ENCODE measurements around the gene PDIA2.
"Not testable (repeated sequence)": the region's sequence is repeated elsewhere in the genome, so short reads cannot be mapped to it uniquely, and the experiment has no call there.

PDIA2 gene

DNA sequence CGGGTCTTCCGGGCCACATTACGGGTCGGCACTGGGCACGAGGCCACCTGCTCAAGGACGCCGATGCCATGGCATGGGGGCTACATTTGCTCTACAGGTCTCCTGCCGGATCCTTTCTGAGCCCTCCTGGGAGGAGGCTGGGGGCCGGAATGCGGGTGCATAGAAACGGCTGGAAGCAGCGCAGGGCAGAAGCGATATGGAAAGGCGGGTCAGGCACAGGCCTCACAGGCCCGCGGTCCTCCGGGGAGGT is 41.2 kb downstream of the PDIA2 start:
- Histone ChIP-seq H3K27ac (ENCODE audit: low read depth, low read length) (no peak overlapping the region), H3K36me3 (ENCODE audit: control insufficient read depth in 5 of 5, insufficient read depth in 5 of 5, low read length in 5 of 5) (peaks cover 0 to 13% (median 8%) of the 10 kb centered on the region in 5 donors), H3K4me3 (ENCODE audit: low read depth in 1 of 5, low read length in 5 of 5) (no peak overlapping the region)

DNA sequence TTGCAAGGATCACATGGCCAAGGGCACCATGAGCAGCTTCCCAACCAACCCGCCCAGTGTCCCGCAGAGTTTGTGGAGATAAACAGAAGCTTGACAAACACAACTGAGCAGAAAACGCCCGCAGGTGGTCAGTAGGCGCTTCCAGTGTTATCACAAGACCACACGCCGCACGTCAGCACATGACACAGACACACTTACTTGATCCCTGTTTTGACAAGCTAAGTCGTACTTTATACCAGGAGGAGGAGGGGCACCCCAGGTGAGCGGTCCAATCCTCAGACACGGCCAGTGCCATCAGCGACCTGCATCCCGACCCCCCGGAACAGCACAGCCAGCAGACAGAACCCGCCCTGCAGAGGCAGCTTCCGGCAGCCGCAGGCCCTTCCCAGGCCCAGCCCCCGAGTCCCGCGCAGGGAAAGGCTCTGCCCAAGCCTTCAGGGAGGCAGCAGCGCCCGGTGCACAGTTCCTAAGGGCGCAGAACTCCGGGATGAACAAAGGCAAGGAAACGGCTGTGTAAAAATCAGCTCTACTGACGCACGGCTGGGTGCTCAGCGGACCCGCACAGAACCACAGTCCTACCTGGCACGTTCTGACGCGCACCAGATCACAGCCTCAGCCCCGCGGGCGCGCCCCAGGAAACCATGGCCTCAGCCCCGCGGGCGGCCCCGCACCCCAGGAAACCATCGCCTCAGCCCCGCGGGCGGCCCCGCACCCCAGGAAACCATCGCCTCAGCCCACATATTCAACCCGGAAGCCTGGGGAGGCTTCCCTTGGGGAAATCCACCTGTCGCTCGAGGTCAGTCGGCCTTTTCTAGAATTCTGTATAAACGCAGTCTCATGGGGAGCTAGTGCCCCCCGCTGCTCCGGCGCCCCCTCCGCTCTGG is 41.7 kb downstream of the PDIA2 start:
- Histone ChIP-seq H3K9ac (ENCODE audit: low read length in 5 of 5) (peak overlapping the region in 1 of 5 donors; percentile 32), H3K9me3 (ENCODE audit: control insufficient read depth in 5 of 5, low read length in 5 of 5) (no peaks in the 10 kb centered on the region), H3K36me3 (ENCODE audit: control insufficient read depth in 5 of 5, insufficient read depth in 5 of 5, low read length in 5 of 5) (peaks cover 0 to 8% (median 3%) of the 10 kb centered on the region in 5 donors), H3K27ac (ENCODE audit: low read depth, low read length) (no peak overlapping the region), H3K4me3 (ENCODE audit: low read depth in 1 of 5, low read length in 5 of 5) (peak overlapping the region in 2 of 5 donors; percentile 35 to 49), H3K4me1 (ENCODE audit: control insufficient read depth in 5 of 5, insufficient read depth in 5 of 5, low read length in 5 of 5) (peaks cover 0 to 30% (median 19%) of the 10 kb centered on the region in 5 donors), H3K27me3 (ENCODE audit: control insufficient read depth in 5 of 5, insufficient read depth in 4 of 5, low read length in 5 of 5) (no peaks in the 10 kb centered on the region)

More for the DNA sequence above, 41.2 kb downstream of the PDIA2 start:
- H3K9ac ChIP-seq (ENCODE audit: low read length in 5 of 5) = no peak overlapping the region
- H3K9me3 ChIP-seq (ENCODE audit: control insufficient read depth in 5 of 5, low read length in 5 of 5) = no peaks in the 10 kb centered on the region
- H3K27me3 ChIP-seq (ENCODE audit: control insufficient read depth in 5 of 5, insufficient read depth in 4 of 5, low read length in 5 of 5) = no peaks in the 10 kb centered on the region
- H3K4me1 ChIP-seq (ENCODE audit: control insufficient read depth in 5 of 5, insufficient read depth in 5 of 5, low read length in 5 of 5) = peaks cover 0 to 30% (median 19%) of the 10 kb centered on the region in 5 donors

- no peak overlapping the region for H3K9ac ChIP-seq (ENCODE audit: low read length in 5 of 5)
- peaks cover 0 to 34% (median 23%) of the 10 kb centered on the region in 5 donors for H3K4me1 ChIP-seq (ENCODE audit: control insufficient read depth in 5 of 5, insufficient read depth in 5 of 5, low read length in 5 of 5)
- no peaks in the 10 kb centered on the region for H3K9me3 ChIP-seq (ENCODE audit: control insufficient read depth in 5 of 5, low read length in 5 of 5)
- peak overlapping the region in 2 of 5 donors; percentile 35 to 49 for H3K4me3 ChIP-seq (ENCODE audit: low read depth in 1 of 5, low read length in 5 of 5)
- peaks cover 0 to 8% (median 3%) of the 10 kb centered on the region in 5 donors for H3K36me3 ChIP-seq (ENCODE audit: control insufficient read depth in 5 of 5, insufficient read depth in 5 of 5, low read length in 5 of 5)
- no peak overlapping the region for H3K27ac ChIP-seq (ENCODE audit: low read depth, low read length)
- no peaks in the 10 kb centered on the region for H3K27me3 ChIP-seq (ENCODE audit: control insufficient read depth in 5 of 5, insufficient read depth in 4 of 5, low read length in 5 of 5)
Observed at GRCh38 chr16:325375-326145, 42.6 kb downstream of the PDIA2 start.

GRCh38 chr16:330741-331140 is 47.8 kb downstream of the PDIA2 start:
- peak overlapping the region in 1 of 5 donors; percentile 12 for H3K9ac ChIP-seq (ENCODE audit: low read length in 5 of 5)
- H3K4me1 ChIP-seq (ENCODE audit: control insufficient read depth in 5 of 5, insufficient read depth in 5 of 5, low read length in 5 of 5) = peaks cover 0 to 27% (median 21%) of the 10 kb centered on the region in 5 donors
- no peaks in the 10 kb centered on the region for H3K9me3 ChIP-seq (ENCODE audit: control insufficient read depth in 5 of 5, low read length in 5 of 5)
- no peaks in the 10 kb centered on the region for H3K27me3 ChIP-seq (ENCODE audit: control insufficient read depth in 5 of 5, insufficient read depth in 4 of 5, low read length in 5 of 5)
- H3K27ac ChIP-seq (ENCODE audit: low read depth, low read length) = no peak overlapping the region
- H3K36me3 ChIP-seq (ENCODE audit: control insufficient read depth in 5 of 5, insufficient read depth in 5 of 5, low read length in 5 of 5) = no peaks in the 10 kb centered on the region
- H3K4me3 ChIP-seq (ENCODE audit: low read depth in 1 of 5, low read length in 5 of 5) = no peak overlapping the region

DNA sequence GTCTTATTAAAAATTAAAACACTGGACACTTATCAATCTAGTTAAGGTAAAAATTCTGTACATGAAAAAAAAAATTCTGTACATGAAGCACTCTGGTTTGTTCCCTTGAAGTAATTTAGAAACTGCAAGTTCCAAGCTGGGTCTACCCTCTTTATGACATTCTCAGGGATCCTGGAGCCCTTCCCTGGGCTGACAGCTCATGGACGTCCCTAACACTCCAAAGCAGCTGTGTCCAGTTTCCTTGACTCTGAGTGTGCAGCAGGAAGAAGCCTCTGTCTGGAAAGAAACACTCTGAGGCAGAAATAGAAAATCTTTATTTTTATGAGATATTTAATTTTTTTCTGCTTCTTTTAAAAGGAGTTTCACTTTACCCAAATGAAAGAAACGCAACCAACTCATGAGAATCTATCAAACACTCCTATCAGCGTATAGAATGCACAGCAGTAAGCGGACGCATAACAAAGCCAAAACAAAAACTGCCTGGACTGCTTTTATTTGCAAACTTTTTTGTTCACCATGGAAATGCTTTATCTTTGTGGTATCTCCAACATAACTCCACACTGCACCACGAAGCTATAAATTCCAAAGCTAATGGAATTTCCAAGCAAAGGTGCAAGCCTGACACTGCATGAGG is 48.3 kb downstream of the PDIA2 start:
- H3K9ac ChIP-seq (ENCODE audit: low read length in 5 of 5); H3K4me3 ChIP-seq (ENCODE audit: low read depth in 1 of 5, low read length in 5 of 5); H3K27ac ChIP-seq (ENCODE audit: low read depth, low read length); H3K27me3 ChIP-seq (ENCODE audit: control insufficient read depth in 5 of 5, insufficient read depth in 4 of 5, low read length in 5 of 5); H3K9me3 ChIP-seq (ENCODE audit: control insufficient read depth in 5 of 5, low read length in 5 of 5); H3K36me3 ChIP-seq (ENCODE audit: control insufficient read depth in 5 of 5, insufficient read depth in 5 of 5, low read length in 5 of 5): not testable (repeated sequence)
- peaks cover 0 to 27% (median 21%) of the 10 kb centered on the region in 5 donors for H3K4me1 ChIP-seq (ENCODE audit: control insufficient read depth in 5 of 5, insufficient read depth in 5 of 5, low read length in 5 of 5)

- no peak overlapping the region for H3K9ac ChIP-seq (ENCODE audit: low read length in 5 of 5)
- no peaks in the 10 kb centered on the region for H3K27me3 ChIP-seq (ENCODE audit: control insufficient read depth in 5 of 5, insufficient read depth in 4 of 5, low read length in 5 of 5)
- no peak overlapping the region for H3K27ac ChIP-seq (ENCODE audit: low read depth, low read length)
- H3K9me3 ChIP-seq (ENCODE audit: control insufficient read depth in 5 of 5, low read length in 5 of 5) = no peaks in the 10 kb centered on the region
- no peaks in the 10 kb centered on the region for H3K36me3 ChIP-seq (ENCODE audit: control insufficient read depth in 5 of 5, insufficient read depth in 5 of 5, low read length in 5 of 5)
- no peak overlapping the region for H3K4me3 ChIP-seq (ENCODE audit: low read depth in 1 of 5, low read length in 5 of 5)
- peaks cover 0 to 16% (median 8%) of the 10 kb centered on the region in 5 donors for H3K4me1 ChIP-seq (ENCODE audit: control insufficient read depth in 5 of 5, insufficient read depth in 5 of 5, low read length in 5 of 5)
Observed at GRCh38 chr16:333406-334094, 50.6 kb downstream of the PDIA2 start.

DNA sequence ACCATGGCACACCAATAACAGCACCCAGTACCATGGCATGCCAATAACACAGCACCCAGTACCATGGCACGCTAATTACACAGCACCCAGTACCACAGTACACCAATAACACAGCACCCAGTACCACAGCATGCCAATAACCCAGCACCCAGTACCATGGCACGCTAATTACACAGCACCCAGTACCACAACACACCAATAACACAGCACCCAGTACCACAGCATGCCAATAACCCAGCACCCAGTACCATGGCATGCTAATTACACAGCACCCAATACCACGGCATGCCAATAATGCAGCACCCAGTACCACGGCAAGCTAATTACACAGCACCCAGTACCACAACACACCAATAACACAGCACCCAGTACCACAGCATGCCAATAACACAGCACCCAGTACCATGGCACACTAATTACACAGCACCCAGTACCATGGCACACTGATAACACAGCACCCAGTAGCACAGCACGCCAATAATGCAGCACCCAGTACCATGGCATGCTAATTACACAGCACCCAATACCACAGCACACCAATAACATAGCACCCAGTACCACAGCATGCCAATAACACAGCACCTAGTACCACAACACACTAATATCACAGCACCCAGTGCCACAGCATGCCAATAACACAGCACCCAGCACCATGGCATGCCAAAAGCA is 51.3 kb downstream of the PDIA2 start:
- not testable (repeated sequence) for H3K9me3 ChIP-seq (ENCODE audit: control insufficient read depth in 5 of 5, low read length in 5 of 5); H3K27ac ChIP-seq (ENCODE audit: low read depth, low read length); H3K27me3 ChIP-seq (ENCODE audit: control insufficient read depth in 5 of 5, insufficient read depth in 4 of 5, low read length in 5 of 5); H3K4me3 ChIP-seq (ENCODE audit: low read depth in 1 of 5, low read length in 5 of 5); H3K9ac ChIP-seq (ENCODE audit: low read length in 5 of 5); H3K36me3 ChIP-seq (ENCODE audit: control insufficient read depth in 5 of 5, insufficient read depth in 5 of 5, low read length in 5 of 5)
- H3K4me1 ChIP-seq (ENCODE audit: control insufficient read depth in 5 of 5, insufficient read depth in 5 of 5, low read length in 5 of 5) = peaks cover 0 to 16% (median 8%) of the 10 kb centered on the region in 5 donors

DNA sequence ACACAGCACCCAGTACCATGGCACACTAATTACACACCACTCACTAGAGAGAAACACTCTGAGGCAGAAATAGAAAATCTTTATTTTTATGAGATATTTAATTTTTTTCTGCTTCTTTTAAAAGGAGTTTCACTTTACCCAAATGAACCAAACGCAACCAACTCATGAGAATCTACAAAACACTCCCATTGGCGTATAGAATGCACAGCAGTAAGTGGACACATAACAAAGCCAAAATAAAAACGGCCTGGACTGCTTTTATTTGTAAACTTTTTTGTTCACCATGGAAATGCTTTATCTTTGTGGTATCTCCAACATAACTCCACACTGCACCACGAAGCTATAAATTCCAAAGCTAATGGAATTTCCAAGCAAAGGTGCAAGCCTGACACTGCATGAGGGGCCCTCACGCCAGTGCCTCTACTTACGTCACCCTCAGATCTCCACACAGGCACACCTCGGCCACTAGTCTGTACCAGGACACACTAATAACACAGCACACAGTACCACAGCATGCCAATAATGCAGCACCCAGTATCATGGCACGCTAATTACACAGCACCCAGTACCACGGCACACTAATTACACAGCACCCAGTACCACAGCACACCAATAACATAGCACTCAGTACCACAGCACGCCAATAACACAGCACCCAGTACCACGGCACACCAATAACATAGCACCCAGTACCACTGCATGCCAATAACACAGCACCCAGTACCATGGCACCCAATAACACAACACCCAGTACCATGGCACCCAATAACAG is 52.1 kb downstream of the PDIA2 start:
- H3K27me3 ChIP-seq (ENCODE audit: control insufficient read depth in 5 of 5, insufficient read depth in 4 of 5, low read length in 5 of 5); H3K36me3 ChIP-seq (ENCODE audit: control insufficient read depth in 5 of 5, insufficient read depth in 5 of 5, low read length in 5 of 5); H3K9me3 ChIP-seq (ENCODE audit: control insufficient read depth in 5 of 5, low read length in 5 of 5); H3K9ac ChIP-seq (ENCODE audit: low read length in 5 of 5); H3K4me3 ChIP-seq (ENCODE audit: low read depth in 1 of 5, low read length in 5 of 5); H3K27ac ChIP-seq (ENCODE audit: low read depth, low read length): not testable (repeated sequence)
- H3K4me1 ChIP-seq (ENCODE audit: control insufficient read depth in 5 of 5, insufficient read depth in 5 of 5, low read length in 5 of 5) = peaks cover 0 to 20% (median 12%) of the 10 kb centered on the region in 5 donors

DNA sequence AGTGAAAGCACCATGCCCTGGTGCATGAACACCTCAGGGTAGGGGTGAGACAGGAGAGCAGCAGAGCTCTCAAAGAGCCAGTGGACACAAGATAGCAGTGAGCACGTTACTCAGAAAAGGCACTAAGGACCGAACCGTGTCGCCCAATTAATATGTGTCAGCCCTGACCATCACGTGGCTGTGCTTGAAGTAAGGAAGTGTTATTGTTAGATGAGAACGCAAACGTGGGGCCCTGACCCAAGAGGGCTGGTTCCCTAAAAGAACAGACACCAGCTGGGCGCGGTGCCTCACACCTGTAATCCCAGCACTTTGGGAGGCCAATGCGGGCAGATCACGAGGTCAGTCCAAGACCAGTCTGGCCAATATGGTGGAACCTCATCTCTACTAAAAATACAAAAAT is 53.3 kb downstream of the PDIA2 start:
- H3K27ac ChIP-seq (ENCODE audit: low read depth, low read length) = no peak overlapping the region

More for the DNA sequence above, 53.3 kb downstream of the PDIA2 start:
- Histone ChIP-seq H3K9ac (ENCODE audit: low read length in 5 of 5) (no peak overlapping the region), H3K9me3 (ENCODE audit: control insufficient read depth in 5 of 5, low read length in 5 of 5) (no peaks in the 10 kb centered on the region), H3K27me3 (ENCODE audit: control insufficient read depth in 5 of 5, insufficient read depth in 4 of 5, low read length in 5 of 5) (no peaks in the 10 kb centered on the region), H3K4me1 (ENCODE audit: control insufficient read depth in 5 of 5, insufficient read depth in 5 of 5, low read length in 5 of 5) (peaks cover 0 to 9% (median 5%) of the 10 kb centered on the region in 5 donors), H3K36me3 (ENCODE audit: control insufficient read depth in 5 of 5, insufficient read depth in 5 of 5, low read length in 5 of 5) (no peaks in the 10 kb centered on the region), H3K4me3 (ENCODE audit: low read depth in 1 of 5, low read length in 5 of 5) (no peak overlapping the region)

Measured in subcutaneous abdominal adipose tissue (tissue), 5 donors.